GM18870 (cell line): ENCODE results near the gene LPAR1.
"Not testable (repeated sequence)": the region's sequence is repeated elsewhere in the genome, so short reads cannot be mapped to it uniquely, and the experiment has no call there.

Experiments
- ATAC-seq: cut with Tn5 transposase; IDR thresholded peaks from one replicate; pipeline ENCODE4 v1.9.1; 2021; ENCODE audit warnings: moderate library complexity; ENCODE audit not compliant: unreplicated experiment

The LPAR1 gene, protein sequence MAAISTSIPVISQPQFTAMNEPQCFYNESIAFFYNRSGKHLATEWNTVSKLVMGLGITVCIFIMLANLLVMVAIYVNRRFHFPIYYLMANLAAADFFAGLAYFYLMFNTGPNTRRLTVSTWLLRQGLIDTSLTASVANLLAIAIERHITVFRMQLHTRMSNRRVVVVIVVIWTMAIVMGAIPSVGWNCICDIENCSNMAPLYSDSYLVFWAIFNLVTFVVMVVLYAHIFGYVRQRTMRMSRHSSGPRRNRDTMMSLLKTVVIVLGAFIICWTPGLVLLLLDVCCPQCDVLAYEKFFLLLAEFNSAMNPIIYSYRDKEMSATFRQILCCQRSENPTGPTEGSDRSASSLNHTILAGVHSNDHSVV

DNA sequence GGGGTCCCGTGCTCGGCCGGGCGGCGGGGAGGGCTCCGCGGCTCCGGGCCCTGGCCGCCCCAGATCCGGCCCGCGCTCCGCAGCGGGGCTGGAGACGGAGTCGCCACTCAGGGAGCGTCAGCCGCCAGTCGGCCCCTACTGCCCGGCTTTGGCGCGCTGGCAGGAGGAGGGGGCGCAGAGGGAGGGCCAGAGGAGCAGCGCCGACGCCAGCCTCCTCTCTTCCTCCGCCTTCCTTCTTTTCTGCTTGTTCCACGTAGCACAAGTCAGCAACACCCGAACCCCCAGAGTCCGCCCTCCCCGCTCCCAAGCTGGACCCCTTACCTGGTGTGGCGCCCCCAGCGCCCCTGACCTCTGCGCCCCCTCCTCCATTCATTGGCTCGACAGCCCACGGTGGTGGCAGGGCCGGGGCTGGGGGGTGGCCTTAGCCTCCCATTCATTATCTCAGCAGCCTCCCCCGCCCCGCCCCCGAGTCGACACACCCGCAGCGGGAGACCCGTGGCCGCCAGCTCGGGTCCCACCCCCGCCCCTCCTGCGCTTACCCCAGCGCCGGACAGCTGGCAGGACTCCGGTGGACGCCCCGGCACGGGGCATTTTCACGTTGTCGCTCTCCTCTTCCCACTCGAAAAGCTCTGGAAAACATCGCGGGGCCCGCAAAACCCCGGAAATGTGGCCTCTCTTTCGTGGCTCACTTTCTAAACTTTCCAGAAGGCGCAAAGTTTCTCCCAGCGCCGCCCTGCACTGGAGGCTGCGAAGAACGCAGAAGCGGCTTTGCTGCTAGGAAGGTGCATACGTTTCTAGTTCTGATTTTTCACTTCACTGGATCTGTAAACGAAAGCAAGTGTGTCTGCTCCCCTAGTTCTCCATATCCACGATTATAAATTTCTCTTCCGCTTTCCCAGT, at the start of gene LPAR1:
TSS of gene LPAR1 (minus strand) at position 140 of the 900 bp plus-strand sequence. CDS start 66,353 bp downstream, outside the sequence.
- no peak for ATAC-seq

DNA sequence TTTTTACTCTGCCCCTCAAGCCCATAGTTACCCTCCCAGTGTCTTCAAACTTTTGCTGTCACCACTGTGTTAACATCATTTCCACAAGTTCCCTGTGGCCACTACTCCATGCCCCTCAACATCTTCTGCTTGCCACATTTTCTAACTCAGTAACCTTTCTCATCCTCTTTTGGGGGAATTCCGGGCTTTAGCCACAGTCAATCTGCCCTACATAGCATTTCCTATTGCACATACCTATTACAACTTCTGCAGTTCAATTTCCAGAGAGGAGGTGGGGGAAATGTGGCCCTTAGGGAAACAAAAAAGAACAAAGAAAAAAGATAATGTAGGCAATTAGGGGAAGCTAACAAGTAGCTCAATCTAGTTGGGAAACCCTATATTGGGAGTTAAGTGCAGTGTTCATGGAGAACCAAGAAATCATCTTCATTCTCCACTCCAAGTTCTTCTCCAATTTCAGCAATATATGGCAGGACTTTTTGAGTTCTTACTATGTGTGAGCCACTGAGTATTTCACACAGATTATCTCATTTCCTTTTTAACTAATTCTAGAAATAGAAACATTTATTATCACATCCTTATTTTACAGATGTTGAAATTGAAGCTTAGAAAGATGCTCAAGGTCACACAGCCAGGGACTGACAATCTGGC, 40.2 kb upstream of the LPAR1 start:
- peak; percentile 71 for ATAC-seq

- no peak for ATAC-seq
Measured at GRCh38 chr9:111076519-111076918, 38.2 kb upstream of the LPAR1 start.

GRCh38 chr9:111076042-111076441, 37.8 kb upstream of the LPAR1 start:
- no peak for ATAC-seq

GRCh38 chr9:111074395-111074794, 36.1 kb upstream of the LPAR1 start:
- no peak for ATAC-seq

DNA sequence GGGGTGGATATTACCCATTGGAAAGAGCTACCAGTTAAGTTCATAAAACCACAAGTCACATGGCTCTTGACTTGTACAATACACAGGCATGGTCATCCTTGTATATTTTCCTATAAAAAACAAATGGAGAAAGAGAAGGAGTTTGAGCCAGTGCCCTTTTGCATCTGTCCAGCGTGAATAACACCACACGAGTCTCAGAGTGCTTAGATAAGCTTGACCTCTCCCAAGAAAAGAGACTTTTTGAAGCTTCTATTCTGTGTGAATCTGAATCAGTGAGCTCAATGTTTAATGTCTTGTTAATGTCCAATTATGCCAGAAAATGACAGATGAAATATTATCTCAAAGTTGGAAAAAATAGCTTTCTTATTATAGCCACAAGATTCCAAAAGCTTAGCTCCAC, 30.9 kb upstream of the LPAR1 start:
- ATAC-seq: no peak

GRCh38 chr9:111068771-111069170, 30.5 kb upstream of the LPAR1 start:
- ATAC-seq: no peak

GRCh38 chr9:111068383-111068730, 30.1 kb upstream of the LPAR1 start:
- ATAC-seq: no peak

DNA sequence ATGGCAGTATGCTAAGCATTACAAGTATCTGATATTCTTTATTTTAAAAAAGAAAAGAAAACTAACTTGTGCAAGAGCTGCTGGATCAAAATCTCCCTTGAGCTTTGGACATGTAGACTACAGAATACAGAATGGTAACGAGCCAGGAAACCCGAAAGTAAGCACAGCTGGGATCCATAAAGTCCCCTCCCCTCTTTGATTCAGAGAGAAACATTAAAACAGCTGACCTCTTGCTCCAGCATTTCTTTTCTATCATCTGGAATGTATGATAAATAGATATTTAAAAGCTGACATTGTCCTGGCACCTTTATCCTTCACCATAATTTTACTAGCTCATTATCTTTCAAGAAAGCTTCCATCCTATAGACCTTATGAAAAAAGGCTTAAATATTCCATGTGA, 28.2 kb upstream of the LPAR1 start:
- ATAC-seq: no peak

- ATAC-seq: no peak
Measured at GRCh38 chr9:111065414-111065813, 27.1 kb upstream of the LPAR1 start.

GRCh38 chr9:111064160-111064837, 26.0 kb upstream of the LPAR1 start:
- no peak for ATAC-seq

DNA sequence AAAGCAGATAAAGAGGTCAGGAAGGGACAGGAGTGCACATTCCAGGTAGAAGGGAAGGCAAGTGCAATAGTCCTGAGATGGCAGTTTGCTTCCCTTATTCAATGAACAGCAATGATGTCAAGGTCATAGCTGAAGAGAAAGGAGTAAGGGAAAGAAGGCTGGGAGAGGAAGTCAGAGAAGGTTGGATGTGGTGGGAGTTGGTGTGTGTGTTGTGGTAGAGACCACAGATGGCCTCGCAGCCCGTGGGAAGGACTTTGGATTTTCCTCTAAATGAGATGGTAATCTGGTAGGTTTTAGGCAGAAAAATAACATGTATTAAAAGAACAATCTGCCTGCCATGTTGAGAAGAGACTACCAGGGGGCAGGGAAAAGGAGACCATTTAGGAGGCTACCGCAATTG, 25.1 kb upstream of the LPAR1 start:
- ATAC-seq: no peak

DNA sequence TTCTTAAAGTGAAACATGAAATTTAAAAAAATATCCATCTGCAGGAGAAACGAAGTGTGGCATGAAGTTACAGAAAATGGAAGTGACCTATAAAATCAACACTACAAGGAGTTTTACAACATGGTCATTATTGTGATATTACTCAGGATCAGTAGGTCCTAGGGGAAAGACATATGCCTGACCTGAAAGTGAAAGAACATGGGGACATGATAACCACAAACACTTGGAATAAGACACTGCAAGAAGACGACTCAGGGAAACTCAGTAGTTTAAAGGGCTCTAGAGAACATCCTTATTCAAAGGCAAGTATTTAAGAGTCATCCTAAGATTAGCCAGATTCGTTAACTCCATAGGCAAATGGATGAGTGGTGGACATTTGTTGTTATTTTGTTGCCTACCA, 19.9 kb upstream of the LPAR1 start:
- ATAC-seq: no peak

DNA sequence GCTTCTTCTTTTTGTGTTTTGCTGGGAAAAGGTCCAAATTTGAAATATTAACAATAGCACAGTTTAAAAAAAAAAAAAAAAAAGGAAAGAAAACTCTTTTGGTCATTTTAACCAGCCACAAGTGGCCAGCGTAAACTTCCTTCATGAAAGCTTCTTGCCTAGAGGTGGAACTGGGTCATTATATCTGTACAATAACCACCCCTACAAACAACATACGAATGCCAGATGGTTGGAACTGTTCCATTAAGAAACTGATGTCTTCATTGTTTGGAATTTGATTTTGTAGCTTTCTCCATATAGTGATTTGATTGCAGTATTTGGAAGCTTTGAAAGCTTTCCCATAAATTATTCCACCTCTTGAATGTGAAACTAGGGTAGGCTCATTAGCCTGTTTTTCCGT, 18.3 kb upstream of the LPAR1 start:
- no peak for ATAC-seq

DNA sequence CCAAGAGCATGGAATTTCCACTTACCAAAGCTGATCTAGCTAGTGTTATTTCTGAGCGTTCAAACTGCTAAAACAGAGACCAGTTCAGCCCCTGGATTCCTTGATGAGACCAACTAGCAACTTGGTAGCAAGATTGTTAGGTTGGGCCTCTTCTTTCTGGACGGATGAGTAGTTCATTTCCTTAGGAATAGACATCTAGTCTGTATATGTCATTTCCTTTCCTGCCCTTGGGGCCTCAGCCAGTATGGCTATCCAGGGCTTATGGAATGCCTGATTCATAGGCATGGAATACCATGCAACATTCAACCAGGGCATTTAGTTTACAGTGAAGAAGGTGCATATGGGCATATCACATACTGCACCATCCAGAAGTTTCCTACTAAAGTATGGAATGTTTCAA, 14.5 kb upstream of the LPAR1 start:
- ATAC-seq: no peak

DNA sequence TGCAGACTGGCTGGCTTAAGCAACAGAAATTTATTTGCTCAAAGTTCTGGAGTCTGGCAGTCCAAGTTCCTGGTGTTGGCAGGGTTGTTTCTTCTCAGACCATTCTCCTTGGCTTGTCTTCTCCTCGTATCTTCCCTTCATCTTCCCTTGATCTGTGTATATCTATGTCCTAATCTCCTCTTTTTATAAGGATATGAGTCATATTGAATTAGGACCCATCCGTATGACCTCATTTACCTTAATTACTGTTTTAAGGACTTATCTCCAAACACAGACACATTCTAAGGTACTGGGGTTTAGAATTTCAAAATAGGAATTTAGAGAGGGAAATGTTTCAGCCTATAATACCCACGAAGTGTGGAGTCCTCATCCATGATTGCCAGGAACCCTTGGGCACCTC, 13.1 kb upstream of the LPAR1 start:
- no peak for ATAC-seq

DNA sequence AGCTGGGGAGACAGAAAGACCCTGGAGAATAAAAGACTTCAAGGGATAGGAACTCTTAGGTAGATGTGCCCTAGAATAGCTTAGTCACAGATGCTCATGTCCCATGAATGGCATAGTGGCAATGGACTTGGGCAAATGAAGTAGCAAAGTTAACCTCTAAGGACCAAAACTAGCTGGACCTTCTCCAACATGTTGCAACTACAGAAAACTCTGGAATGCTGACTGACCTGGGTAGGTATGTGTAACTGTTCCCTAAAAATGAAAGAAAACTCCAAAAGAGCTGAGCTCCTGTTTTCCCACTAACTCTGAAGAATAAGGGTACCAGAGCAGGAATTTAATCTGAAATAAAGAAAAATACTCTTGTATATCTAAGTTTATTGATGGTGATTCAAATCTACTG, 12.5 kb upstream of the LPAR1 start:
- no peak for ATAC-seq

- not testable (repeated sequence) for ATAC-seq
Measured at GRCh38 chr9:111047287-111047686, 9.0 kb upstream of the LPAR1 start.

- ATAC-seq: no peak
Measured at GRCh38 chr9:111041902-111042301, 3.6 kb upstream of the LPAR1 start.

DNA sequence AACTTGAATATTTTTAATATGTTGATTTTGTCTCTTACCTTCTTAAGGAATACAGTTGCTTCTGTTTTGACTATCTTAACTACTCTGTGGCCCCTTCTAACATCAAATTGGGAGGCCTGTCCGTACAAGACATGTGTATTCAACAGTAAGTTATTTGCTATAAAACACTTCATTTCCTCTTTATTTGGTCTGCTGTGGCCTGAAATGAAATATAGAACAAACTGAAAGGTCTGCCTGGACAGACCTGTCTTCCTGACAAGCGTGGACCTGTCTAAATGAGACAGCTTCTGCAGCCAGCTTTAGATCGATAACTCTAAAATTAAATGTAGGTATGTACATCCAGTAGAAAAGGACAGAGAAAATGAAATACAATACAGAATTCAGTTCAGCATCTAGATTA, 2.2 kb upstream of the LPAR1 start:
- no peak for ATAC-seq

DNA sequence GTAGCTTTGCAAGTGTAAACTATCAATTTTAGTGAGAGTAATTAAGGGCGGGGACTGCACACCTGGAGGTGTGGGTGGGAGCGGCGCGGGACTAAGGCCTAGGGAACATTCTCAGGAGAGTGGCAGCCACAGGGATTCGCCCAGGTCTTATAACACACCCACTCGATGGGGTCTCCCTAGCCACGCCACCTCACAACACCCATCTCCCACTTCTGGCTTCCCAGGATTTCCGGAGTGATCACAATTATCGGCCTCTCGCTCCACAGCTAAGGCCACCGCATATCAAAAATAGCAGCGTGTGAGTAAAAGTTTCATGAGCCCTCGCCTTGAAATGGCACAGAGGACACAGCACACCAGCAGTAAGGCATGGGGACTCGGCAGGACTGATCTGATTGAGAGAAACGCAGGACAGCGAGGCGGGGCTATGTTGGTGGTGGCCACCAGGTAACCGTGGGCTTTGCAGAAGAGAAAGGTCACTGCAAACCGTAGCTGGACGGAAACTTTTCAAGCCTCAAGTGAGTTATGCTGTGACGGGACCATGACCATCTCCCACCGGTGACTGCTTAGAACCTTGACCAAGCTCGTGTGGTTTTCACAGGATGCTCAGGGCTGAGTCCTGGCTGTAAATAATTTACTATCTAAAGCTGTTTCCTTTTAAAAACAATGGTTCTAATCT, 1.1 kb upstream of the LPAR1 start:
- ATAC-seq: no peak
